Fibroblast of skin of right biceps (primary cell): ENCODE results near the gene IST1.
"Not testable (repeated sequence)": the region's sequence is repeated elsewhere in the genome, so short reads cannot be mapped to it uniquely, and the experiment has no call there.

ENCODE experiments used
- DNase-seq: peaks from one replicate; pipeline ENCODE4 v3.0.0-alpha.2; 2013

IST1 gene

GRCh38 chr16:71882505-71883167, 12.7 kb upstream of the IST1 start:
- DNase-seq = peak; percentile 68

GRCh38 chr16:71883168-71883848, 12.0 kb upstream of the IST1 start:
- DNase-seq = peak; percentile 26

DNA sequence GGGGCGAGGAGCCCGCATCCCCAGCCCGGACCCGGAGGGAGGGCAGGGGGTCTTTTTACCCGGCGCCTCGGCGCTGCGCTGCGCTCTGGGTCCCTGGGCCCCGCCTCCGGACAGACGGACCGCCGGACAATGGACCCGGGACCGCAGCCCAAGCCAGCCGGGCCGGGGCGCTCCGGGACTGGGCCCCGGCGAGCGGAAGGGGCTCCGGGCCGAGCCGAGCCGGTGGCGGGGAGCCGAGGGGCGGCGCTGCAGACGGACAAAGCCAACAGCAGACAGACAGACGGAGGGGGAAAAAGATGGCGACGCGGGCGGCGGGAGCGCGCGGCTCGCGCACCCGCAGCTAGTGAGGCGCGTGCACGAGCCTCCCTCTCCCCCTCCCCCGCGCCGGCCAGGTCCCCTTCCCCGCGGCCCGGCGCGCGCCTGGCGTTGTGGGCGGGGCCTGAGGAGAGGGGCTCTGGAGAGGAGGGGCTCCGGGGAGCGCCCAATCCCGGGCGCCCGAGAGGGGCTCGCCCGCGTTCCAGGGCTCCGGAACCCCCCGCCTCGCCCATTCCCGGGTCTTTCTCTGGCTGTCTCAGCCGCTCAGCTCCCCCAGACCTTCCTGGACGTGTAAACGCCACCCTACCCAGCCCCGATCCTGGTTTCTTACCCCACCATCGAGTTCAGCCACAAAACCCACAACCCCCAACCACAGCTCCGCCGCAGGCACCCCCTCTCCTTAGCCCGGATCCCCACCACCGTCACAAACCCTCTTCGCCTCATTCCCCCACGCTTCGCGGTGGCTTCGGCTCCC, 11.3 kb upstream of the IST1 start, which contains the start of gene ZNF821:
Gene ZNF821 (minus strand): TSS at position 334 of the 790 bp plus-strand sequence. CDS start 4,236 bp downstream, outside the sequence.
- peak; percentile 84 for DNase-seq

DNA sequence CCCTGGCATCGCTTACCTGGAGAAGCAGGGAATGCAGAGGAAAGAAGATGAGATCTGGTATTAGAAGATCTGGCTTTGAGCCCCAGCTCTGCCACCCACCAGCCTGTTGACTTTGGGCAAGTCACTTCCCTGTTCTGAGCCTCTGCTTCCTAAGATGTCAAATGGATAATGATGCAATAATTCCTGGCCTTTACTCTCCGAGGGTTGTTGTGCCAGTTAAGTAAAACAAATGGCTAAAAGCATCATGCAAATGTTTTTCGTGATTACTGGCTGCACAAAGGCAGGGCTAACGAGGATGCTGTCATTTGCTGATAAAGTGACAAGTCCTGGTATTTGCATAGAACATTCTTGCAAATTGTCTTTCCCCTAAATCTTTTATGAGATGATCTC, 10.1 kb upstream of the IST1 start:
- no peak for DNase-seq

DNA sequence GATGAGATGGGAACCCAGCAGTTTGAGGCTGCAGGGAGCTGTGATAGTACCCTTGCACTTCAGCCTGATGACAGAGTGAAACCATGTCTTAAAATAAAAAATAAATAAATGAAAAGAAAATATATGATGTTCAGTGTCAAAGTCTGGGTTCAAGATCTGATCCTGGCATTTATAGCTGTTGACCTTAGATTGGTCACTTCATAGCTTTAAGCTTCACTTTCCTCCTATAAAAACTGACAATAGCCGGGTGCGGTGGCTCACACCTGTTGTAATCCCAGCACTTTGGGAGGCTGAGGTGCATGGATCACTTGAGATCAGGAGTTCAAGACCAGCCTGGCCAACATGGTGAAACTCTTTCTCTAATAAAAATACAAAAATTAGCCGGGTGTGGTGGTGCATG, 6.2 kb upstream of the IST1 start:
- no peak for DNase-seq

- no peak for DNase-seq
These were observed 1.5 kb upstream of the IST1 start for GRCh38 chr16:71893888-71894228.

DNA sequence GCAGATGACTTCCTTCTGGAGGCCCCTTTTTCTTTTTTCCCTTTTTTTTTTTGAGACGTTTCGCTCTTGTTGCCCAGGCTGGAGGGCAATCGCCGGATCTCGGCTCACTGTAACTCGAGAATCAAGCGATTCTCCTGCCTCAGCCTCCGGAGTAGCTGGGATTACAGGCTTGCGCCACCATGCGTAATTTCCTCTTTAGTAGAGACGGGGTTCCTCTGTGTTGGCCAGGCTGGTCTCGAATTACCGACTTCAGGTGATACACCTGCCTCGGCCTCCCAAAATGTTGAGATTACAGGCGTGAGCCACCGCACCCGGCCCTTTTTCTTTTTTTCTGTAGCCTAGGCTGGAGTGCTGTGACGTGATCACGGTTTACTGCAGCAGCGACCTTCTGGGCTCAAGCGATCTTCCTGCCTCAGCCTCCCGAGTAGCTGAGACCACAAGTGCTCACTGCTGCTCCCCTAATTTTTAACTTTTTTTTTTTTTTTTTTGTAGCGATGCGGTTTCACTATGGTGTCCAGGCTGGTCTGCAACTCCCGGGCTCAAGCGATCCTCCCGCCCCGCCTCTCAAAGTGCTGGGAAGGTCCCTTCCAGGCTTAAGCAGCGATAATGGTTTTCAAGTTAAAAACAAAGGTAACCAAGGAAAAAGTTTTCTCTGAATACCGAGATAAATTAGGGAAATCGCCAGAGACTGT, 956 bp upstream of the IST1 start:
- peak; percentile 62 for DNase-seq

DNA sequence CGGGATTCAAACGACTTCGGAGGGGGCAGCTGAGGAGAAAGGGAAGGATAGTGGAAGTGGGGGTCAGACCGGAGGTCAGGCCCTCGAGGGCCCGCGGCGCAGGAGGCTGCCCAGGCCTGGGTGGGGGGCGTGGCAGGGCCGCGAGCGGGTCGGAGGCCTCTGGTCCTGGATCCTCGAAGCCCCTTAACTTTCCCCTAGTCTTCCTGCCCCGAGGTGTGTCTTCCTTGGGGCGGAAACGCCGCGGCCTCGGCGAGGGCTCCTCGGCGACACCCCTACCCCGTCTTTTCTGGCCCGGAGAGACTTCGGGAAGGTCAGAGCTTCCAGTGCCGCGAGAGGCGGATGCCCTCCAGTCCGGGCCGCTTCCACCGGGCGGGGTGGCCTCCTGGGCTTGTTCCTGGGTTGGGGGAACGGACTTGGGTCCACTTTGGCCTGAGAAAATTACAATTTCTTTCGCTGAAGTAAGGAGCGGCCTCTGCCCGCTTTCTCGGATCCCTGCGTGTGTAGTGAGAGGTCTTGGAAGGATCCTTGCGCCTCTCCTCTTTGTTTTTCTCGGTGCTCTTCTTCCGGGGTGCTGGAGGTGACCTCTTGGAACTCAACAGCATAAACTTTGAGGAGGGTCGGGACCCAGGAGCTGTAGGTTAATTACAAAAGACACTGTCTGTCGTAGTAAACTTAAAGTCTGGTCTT, 491 bp downstream of the IST1 start:
- DNase-seq = peak; percentile 53

- DNase-seq = no peak
These were observed 1.5 kb downstream of the IST1 start for GRCh38 chr16:71896764-71897368.

DNA sequence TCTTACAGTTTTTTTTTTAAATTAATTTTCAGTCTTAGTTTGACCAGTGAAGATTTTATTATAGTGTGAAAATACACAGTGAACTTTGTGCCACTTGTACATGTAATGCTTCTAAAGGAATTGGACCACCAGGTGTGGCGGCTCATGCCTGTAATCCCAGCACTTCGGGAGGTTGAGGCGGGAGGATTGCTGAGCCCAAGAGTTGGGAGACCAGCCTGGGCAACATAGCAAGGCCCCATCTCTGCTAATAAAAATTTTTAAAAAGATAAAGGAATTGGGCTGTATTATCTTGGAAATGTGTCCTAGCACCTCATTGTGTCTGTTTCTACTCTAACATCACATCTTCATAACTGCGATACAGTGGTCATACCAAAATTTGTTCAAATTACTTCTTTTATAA, 3.8 kb downstream of the IST1 start:
- DNase-seq = no peak

- DNase-seq = no peak
These were observed 7.5 kb downstream of the IST1 start for GRCh38 chr16:71902656-71903365.

DNA sequence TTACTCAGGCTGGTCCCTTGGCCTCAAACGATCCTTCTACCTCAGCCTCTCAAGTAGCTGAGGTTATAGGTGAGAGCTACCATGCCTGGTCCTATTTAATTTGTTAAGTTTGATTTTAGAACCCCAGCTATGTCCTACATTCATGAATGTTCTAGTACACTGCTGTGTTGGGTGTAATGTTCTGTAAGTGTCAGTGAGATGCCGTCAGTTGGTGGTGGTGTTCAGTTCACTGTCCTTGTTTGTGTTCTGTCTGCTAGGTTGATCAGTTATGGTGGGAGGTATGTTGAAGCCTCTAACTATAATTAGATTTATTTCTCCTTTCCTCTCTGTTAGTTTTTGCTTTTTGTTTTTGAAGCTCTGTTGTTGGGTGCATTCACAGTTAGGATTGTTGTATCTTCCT, 8.3 kb downstream of the IST1 start:
- no peak for DNase-seq

DNA sequence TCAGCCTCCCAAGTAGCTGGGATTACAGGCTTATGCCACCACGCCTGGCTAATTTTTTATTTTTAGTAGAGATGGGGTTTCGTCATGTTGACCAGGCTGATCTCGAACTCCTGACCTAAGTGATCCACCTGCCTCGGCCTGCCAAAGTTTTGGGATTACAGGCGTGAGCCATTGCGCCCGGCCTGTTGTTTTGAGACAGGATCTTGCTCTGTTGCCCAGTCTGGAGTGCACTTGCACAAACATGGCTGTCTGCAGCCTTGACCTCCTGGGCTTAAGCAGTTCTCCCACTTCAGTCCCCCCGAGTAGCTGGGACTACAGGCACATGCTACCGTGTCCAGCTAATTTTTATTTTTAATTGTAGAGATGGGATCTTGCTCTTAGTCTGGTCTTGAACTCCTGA, 8.9 kb downstream of the IST1 start:
- no peak for DNase-seq

DNA sequence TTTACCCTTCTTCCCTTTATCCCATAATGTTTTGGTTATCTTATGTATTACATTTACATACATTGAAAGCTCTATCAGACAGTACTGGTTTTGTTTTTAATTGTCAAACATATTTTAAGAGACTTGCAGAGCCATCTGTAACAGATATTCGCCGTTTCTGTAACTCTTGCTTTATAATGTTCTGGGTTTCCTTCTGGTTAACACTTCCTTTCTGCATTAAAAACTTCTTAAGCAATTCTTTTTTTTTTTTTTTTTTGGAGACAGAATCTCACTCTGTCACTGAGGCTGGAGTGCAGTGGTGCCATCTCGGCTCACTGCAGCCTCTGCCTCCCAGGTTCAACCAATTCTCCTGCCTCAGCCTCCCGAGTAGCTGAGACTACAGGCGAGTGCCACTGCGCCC, 10.4 kb downstream of the IST1 start:
- not testable (repeated sequence) for DNase-seq

GRCh38 chr16:71911121-71911520, 15.8 kb downstream of the IST1 start:
- no peak for DNase-seq

- no peak for DNase-seq
These were observed 17.4 kb downstream of the IST1 start for GRCh38 chr16:71912534-71913275.

DNA sequence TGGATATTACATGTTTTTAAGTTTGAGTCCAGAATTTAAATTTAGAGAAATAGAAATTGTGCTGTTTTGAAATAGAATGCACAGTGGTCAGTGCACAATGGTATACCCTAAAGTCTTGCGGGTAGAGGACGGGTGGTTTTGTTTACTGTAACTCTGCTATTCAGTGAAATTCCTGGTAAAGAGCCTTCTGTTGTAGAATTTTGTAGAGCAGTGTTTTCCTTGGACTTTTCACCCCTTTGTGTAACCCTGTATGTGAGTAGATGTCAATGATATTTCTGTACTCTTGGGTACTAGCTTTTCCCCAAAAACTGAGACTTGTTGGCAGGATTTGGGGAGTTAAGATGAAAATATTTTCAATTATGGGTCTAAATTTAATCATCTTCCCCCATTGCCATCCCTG, 19.5 kb downstream of the IST1 start:
- no peak for DNase-seq

GRCh38 chr16:71915350-71915749, 20.0 kb downstream of the IST1 start:
- DNase-seq = no peak

GRCh38 chr16:71916397-71916920, 21.1 kb downstream of the IST1 start:
- peak; percentile 12 for DNase-seq

DNA sequence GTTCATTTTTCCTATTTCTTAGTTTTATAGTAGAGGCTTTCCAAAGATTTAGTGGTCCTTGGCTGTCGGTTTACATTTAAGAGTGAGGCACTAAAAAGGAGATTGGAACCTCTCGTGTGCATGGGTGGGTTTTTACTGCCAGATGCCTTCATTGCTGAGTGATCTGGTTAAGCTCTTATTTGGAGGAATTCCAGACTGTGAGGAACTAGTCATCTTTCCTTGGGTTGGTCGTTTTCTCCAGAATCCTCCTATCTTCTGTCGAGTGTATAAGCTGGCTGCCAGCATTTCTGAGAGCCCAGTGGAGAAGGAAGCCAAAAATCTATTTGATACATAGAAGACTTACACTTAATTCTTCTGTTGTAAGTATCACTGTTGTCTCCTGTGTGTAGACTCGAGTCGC, 22.6 kb downstream of the IST1 start:
- DNase-seq = peak; percentile 66

DNA sequence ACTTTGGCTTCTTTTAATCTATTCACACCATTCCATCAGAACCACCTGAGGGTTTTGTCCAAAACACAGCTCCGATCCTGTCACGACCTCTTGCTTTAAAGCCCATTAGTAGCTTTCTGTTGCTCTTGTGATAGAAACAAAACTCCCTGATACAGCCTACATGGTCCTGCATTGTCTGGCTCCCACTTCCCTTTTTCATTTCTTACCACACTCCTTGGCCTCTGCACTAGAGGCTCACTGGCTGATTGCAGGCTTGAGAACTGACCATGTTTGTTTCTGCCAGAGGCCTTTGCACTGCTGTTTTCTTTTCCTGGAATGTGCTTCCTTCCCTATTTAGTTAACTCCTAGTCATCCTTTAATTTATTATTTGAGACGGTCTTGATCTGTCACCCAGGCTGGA, 23.7 kb downstream of the IST1 start:
- DNase-seq = no peak
